HFFc6 (cell line): Measurements from ENCODE around the gene PHKB. TPM values are rescaled to one million over a fixed set of nuclear protein-coding genes. Genes with fewer than 3 reads are reported as not detected.
"Not testable (repeated sequence)": the region's sequence is repeated elsewhere in the genome, so short reads cannot be mapped to it uniquely, and the experiment has no call there.

Source experiments
- DNase-seq: peaks from one replicate; pipeline ENCODE4 v3.0.0-alpha.2; 2018
- H3K27ac Mint-ChIP-seq: 2 replicates; pipeline ENCODE4 v1.8.0; 2020; ENCODE audit warnings: mild to moderate bottlenecking, mixed read lengths
- H3K27me3 Mint-ChIP-seq: 2 replicates; pipeline ENCODE4 v1.8.0; 2021; ENCODE audit warnings: mild to moderate bottlenecking, moderate library complexity, mixed read lengths; ENCODE audit not compliant: insufficient read depth
- H3K36me3 Mint-ChIP-seq: 2 replicates; pipeline ENCODE4 v1.8.0; 2021; ENCODE audit warnings: low read depth, mixed read lengths
- H3K4me1 Mint-ChIP-seq: 2 replicates; pipeline ENCODE4 v1.8.0; 2020; ENCODE audit warnings: low read depth, mixed read lengths
- H3K4me3 Mint-ChIP-seq: 2 replicates; pipeline ENCODE4 v1.8.0; 2020; ENCODE audit warnings: mild to moderate bottlenecking, moderate library complexity, mixed read lengths
- H3K9me3 Mint-ChIP-seq: 2 replicates; pipeline ENCODE4 v1.8.0; 2020; ENCODE audit warnings: mild to moderate bottlenecking, mixed read lengths
- total RNA-seq, 6 experiments: library from RNA; stranded (reverse); fragmentation: NEBNext Ultra II Directional; extraction: Animal tissue kit (Norgen Biotek cat#: 25700); gene quantifications; 2 replicates in 1 of 6; 3 replicates in 5 of 6; pipeline ENCODE4 v1.2.3, GENCODE V29; 2021
- TF ChIP-seq, protein P1 (sequence below): fragments of 200-600 bp; sonication (generic); IDR thresholded peaks from 2 replicates; pipeline ENCODE4 v1.5.0; 2021; ENCODE audit warnings: antibody characterized with exemption, mild to moderate bottlenecking

Gene PHKB
- total RNA-seq, 6 experiments from 2014 or later, result 54.5 to 66.5 (median 62.6) TPM

DNA sequence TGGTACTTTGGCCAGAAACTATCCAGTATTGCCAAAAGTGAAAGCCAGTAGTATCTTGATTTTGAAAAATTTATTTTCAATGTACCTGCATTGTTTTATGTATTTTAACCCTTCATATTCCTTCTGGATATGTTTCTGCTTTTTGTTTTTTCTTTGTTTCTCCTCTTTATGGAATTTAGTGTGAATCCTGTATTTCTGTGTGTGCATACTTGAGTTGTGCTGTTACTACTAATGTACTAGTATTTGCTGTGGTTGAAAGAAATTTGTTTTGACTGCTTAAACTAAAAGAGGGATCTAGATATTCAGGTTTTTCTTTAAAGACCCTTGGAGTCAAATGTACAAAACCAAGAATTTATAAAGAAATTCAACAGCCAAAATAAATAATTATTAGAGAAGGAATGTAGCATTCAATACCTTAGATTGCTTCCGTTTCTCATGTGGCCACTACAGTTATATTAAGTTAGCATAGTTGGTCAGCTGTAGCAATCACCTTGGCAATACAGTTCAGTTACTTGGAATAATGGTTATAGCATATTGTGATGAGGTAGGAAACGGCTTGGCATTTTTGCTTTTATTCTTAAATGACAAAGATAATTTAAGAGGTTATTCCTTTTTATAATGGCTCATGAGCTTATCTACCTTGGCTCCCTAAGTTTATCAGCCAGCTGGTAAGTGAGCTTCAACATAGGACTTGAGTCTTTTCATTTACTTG, 4.9 kb downstream of the PHKB start:
- Mint-ChIP-seq H3K36me3 (peaks cover 24% of the 10 kb centered on the region), H3K27me3 (no peaks in the 10 kb centered on the region), H3K27ac (no peak overlapping the region), H3K4me1 (peaks cover 62% of the 10 kb centered on the region), H3K4me3 (no peak overlapping the region), H3K9me3 (no peaks in the 10 kb centered on the region)
- TF ChIP-seq, protein P1, sequence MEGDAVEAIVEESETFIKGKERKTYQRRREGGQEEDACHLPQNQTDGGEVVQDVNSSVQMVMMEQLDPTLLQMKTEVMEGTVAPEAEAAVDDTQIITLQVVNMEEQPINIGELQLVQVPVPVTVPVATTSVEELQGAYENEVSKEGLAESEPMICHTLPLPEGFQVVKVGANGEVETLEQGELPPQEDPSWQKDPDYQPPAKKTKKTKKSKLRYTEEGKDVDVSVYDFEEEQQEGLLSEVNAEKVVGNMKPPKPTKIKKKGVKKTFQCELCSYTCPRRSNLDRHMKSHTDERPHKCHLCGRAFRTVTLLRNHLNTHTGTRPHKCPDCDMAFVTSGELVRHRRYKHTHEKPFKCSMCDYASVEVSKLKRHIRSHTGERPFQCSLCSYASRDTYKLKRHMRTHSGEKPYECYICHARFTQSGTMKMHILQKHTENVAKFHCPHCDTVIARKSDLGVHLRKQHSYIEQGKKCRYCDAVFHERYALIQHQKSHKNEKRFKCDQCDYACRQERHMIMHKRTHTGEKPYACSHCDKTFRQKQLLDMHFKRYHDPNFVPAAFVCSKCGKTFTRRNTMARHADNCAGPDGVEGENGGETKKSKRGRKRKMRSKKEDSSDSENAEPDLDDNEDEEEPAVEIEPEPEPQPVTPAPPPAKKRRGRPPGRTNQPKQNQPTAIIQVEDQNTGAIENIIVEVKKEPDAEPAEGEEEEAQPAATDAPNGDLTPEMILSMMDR, result no peak
- DNase-seq, result no peak

DNA sequence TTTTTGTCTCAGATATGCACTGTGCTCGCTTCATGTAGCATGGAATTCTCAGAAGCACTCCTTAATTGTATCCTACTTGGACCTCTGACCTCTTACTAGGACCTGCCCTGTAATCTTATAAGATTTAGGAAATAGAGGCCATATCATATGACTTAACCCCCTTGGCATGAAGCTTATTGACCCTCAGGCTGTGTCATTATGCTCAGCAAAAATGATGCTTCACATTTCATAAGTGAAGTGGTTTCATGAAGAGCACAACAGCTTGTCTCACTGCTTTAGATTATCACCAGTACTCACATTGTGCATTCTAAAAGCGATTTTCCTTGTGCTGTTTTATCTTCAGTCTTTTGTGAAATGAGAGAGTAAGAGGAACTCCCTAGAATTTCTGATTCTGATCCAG, 6.4 kb downstream of the PHKB start:
- Mint-ChIP-seq H3K27ac (no peak overlapping the region), H3K4me1 (peaks cover 55% of the 10 kb centered on the region), H3K4me3 (no peak overlapping the region), H3K36me3 (peaks cover 19% of the 10 kb centered on the region), H3K9me3 (no peaks in the 10 kb centered on the region), H3K27me3 (no peaks in the 10 kb centered on the region)
- DNase-seq, result no peak
- TF ChIP-seq, protein P1, result no peak

DNA sequence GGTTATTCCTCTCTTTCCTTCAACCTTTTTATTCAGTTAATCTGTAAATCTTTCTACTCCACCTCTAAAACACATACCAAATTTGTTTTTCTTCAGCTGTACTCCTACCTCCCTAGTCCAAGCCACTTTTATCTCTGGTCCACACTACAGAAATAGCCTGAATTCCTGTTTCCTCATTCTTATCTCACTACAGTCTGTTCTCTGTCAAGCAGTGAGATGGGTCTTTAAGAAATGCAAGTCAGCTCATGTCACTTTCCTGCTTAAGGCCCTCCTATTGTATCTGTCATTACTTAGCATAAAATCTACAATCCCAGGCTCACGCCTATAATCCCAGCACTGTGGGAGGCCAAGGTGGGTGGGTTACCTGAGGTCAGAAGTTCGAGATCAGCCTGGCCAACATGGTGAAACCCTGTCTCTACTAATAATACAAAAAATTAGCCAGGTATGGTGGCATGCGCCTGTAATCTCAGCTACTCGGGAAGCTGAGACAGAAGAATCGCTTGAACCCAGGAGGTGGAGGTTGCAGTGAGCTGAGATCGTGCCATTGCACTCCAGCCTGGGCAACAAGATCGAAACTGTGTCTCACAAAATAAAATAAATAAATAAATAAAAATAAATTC, 7.0 kb downstream of the PHKB start:
- H3K27me3 Mint-ChIP-seq, result not testable (repeated sequence)

DNA sequence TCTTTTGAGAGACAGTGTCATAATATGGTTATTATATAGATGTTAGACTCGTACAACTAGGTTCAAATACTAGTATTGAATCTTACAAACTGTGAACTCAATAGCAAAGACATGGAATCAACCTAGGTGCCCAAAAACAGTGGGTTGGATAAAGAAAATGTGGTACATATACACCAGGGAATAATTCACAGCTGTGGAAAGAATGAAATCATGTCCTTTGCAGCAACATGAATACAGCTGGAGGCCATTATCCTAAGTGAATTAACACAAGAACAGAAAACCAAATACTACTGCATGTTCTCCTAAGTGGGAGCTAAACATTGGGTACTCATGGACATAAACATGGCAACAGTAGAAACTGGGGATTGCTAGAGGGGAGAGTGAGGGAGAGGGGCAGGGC, 8.1 kb downstream of the PHKB start:
- H3K27ac Mint-ChIP-seq, result no peak overlapping the region
- peaks cover 38% of the 10 kb centered on the region for H3K4me1 Mint-ChIP-seq
- no peak overlapping the region for H3K4me3 Mint-ChIP-seq
- peaks cover 13% of the 10 kb centered on the region for H3K36me3 Mint-ChIP-seq
- no peak for DNase-seq
- H3K27me3 Mint-ChIP-seq, result no peaks in the 10 kb centered on the region
- no peaks in the 10 kb centered on the region for H3K9me3 Mint-ChIP-seq
- TF ChIP-seq, protein P1, result no peak

More for the DNA sequence above, 7.0 kb downstream of the PHKB start:
- Mint-ChIP-seq H3K4me1 (peaks cover 48% of the 10 kb centered on the region), H3K36me3 (peaks cover 19% of the 10 kb centered on the region), H3K27ac (peak overlapping the region; percentile 7; the same call in 1 of the 2 replicates)
- not testable (repeated sequence) for H3K9me3 Mint-ChIP-seq, DNase-seq, H3K4me3 Mint-ChIP-seq

DNA sequence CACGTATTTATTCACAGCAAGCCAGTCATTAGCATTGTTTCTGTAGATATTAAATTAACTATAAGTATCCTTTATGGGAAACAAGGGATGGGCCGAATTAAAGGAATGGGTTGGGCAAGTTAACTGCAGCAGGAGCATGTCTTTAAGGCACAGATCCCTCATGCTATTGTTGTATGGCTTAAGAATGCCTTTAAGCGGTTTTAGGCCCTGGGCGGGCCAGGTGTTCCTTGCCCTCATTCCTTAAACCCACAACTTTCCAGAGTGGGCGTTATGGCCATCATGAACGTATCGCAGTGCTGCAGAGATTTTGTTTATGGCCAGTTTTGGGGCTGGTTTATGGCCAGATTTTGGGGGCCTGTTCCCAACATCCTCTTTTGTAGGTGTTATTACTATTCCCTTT, 9.1 kb downstream of the PHKB start:
- no peak overlapping the region for H3K27ac Mint-ChIP-seq
- H3K4me1 Mint-ChIP-seq, result peaks cover 30% of the 10 kb centered on the region
- peaks cover 11% of the 10 kb centered on the region; the same call in 1 of the 2 replicates for H3K36me3 Mint-ChIP-seq
- no peak overlapping the region for H3K4me3 Mint-ChIP-seq
- TF ChIP-seq, protein P1, result no peak
- DNase-seq, result no peak
- H3K9me3 Mint-ChIP-seq, result no peaks in the 10 kb centered on the region
- H3K27me3 Mint-ChIP-seq, result no peaks in the 10 kb centered on the region

DNA sequence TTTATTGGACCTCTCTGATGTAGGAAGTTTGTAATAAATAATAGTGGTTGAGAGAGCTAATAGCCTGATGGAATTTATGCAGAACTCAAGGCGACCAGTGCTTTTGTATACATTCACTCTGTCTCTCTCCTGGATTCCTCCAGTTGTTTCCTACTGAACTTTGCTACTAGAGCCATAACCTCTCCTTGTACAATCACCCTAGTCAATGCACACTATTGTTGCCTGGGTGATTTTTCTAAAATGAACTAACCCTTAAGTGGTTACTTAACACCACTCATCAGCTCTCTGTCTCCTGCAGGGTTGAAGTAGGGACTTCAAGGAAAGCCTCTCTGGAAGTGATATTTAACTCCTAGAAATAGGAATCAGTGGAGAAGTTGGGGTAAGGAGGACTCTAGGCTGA, 9.7 kb downstream of the PHKB start:
- Mint-ChIP-seq H3K9me3 (no peaks in the 10 kb centered on the region), H3K36me3 (0 out of 2 replicates have a peak, but pooled peaks cover 6% of the 10 kb centered on the region), H3K27ac (no peak overlapping the region), H3K27me3 (no peaks in the 10 kb centered on the region), H3K4me3 (no peak overlapping the region), H3K4me1 (peaks cover 30% of the 10 kb centered on the region)
- DNase-seq, result no peak
- TF ChIP-seq, protein P1, result no peak

DNA sequence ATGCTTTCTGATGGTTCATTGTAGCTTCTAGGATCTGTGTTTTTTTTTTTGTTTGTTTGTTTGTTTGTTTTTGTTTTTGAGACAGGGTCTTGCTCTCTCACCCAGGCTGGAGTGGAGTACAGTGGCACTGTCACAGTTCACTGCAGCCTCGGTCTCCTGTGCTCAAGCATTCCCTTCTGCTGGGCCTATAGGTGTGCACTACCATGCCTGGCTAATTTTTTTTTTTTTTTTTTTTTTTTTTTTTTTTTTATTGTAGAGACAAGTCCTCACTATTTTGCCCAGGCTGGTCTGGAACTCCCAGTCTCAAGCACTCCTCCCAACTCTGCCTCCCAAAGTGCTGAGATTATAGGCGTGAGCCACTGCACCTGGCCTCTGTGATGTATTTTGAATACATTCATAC, 11.9 kb downstream of the PHKB start:
- not testable (repeated sequence) for H3K27me3 Mint-ChIP-seq, H3K27ac Mint-ChIP-seq, DNase-seq, H3K4me3 Mint-ChIP-seq, H3K9me3 Mint-ChIP-seq, H3K36me3 Mint-ChIP-seq
- peaks cover 29% of the 10 kb centered on the region for H3K4me1 Mint-ChIP-seq
